Sigmoid colon (tissue), 7 donors: ENCODE data around the gene LAMA4. TPM values are rescaled to one million over a fixed set of nuclear protein-coding genes. Genes with fewer than 3 reads are reported as not detected.

ENCODE experiments used
- DNase-seq: peaks from one replicate; pipeline ENCODE4 v3.0.0-alpha.2; 2019
- H3K27ac ChIP-seq, 4 donors: fragments of 200-600 bp; sonication (generic); one replicate each; pipeline ENCODE4 v1.5.1; 2016 to 2019; ENCODE audit warnings: mild to moderate bottlenecking in 1 of 4
- H3K27me3 ChIP-seq, 3 donors: fragments of 200-600 bp; sonication (generic); one replicate each; pipeline ENCODE4 v1.5.1; 2019; ENCODE audit warnings: mild to moderate bottlenecking in 1 of 3
- H3K36me3 ChIP-seq, 4 donors: fragments of 200-600 bp; sonication (generic); one replicate each; pipeline ENCODE4 v1.5.1; 2016 to 2019
- H3K4me1 ChIP-seq, 4 donors: fragments of 200-600 bp; sonication (generic); one replicate each; pipeline ENCODE4 v1.5.1; 2017 to 2019
- H3K4me3 ChIP-seq, 4 donors: fragments of 200-600 bp; sonication (generic); one replicate each; pipeline ENCODE4 v1.5.1; 2017 to 2019; ENCODE audit warnings: mild to moderate bottlenecking in 2 of 4, moderate library complexity in 1 of 4
- H3K9me3 ChIP-seq, 4 donors: fragments of 200-600 bp in 3 of 4; sonication (generic) in 3 of 4; one replicate each; pipeline versions ENCODE4 v1.5.1 to v1.6.1; 2013 to 2019
- EP300 ChIP-seq, 4 donors: sonication (generic); formaldehyde crosslinking; IDR thresholded peaks; one replicate each; pipeline ENCODE4 v1.6.1; 2017; ENCODE audit warnings: antibody characterized with exemption in 4 of 4
- POLR2A ChIP-seq, 2 donors: fragments of 450-650 bp; IDR thresholded peaks; one replicate each; pipeline ENCODE4 v1.6.1; 2016; ENCODE audit warnings: antibody characterized with exemption in 2 of 2, mild to moderate bottlenecking in 2 of 2, moderate library complexity in 2 of 2
- POLR2AphosphoS5 ChIP-seq, 4 donors: sonication (generic); formaldehyde crosslinking; IDR thresholded peaks; one replicate each; pipeline ENCODE4 v1.6.1; 2017; ENCODE audit warnings: antibody characterized with exemption in 4 of 4
- WGBS, 2 donors: extraction: QIAGEN DNeasy Blood & Tissue Kit; methylation state at CpG; one replicate each; pipeline ENCODE4 v1.1.7; 2013; 5-methylcytosine and 5-hydroxymethylcytosine counted together
- intact Hi-C: fragments of 100-400 bp; cut with DNase I; formaldehyde crosslinking; loops from one replicate; pipeline ENCODE4 v1.15.1; 2023
- polyA plus RNA-seq, 3 donors: library from polyadenylated mRNA; stranded (reverse); fragments of 200-250 nt; gene quantifications; one replicate each; pipeline ENCODE4 v1.2.3, GENCODE V29; 2013
- total RNA-seq, 4 donors: library from RNA; depleted of rRNA; stranded (reverse); fragments of >200 nt; gene quantifications; one replicate each; pipeline ENCODE4 v1.1.0, GENCODE V29; 2016
- TF ChIP-seq, protein P1 (sequence below), 4 experiments: fragments of 450-650 bp in 3 of 4; fragments of 200-600 bp in 1 of 4; IDR thresholded peaks; one replicate each; pipeline ENCODE4 v1.5.1; 2016 to 2019; ENCODE audit warnings: antibody characterized with exemption in 4 of 4, mild to moderate bottlenecking in 3 of 4, moderate library complexity in 2 of 4
- donor health status: healthy with polysubstance abuse.
- donor health status: Bipolar disorder and iron deficiency.
- donor health status: healthy.

The LAMA4 gene
- total and polyA plus RNA-seq, 7 donors: 6.9 to 225 (median 95.3) TPM

DNA sequence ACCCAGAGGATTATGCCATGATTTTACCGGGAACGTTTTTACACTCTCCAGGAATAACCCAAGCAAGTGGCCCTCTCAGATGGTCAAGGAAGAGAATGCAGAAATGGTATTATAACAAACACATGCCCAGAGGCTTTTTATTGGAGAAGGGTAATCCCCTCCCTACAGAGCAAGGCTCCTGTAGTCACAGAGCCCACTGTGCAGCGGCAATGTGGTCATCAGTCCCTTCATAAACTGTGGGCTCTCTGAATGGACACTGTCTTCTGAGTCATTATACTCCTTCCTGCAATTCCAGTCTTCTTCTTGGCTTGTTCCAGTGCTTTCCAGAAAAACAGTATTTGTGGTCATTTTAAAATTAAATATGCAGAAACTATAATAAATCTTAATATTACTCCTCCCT lies 74.7 kb downstream of the LAMA4 start:
- no peaks in the 10 kb centered on the region for H3K27me3 ChIP-seq
- WGBS, 2 donors: 65 to 73% methylated on average over 3 of the region's 3 CpGs
- peak overlapping the region; percentile 16 to 55 (median 43) for H3K27ac ChIP-seq
- H3K36me3 ChIP-seq: peaks cover 1 to 60% (median 25%) of the 10 kb centered on the region in 4 donors
- peaks cover 0 to 21% (median 9%) of the 10 kb centered on the region in 4 donors for H3K4me1 ChIP-seq
- TF ChIP-seq EP300 (IDR thresholded peaks at IDR 0.05): no peak
- TF ChIP-seq POLR2A (IDR thresholded peaks at IDR 0.05): no peak
- no peak for DNase-seq
- no peak overlapping the region for H3K4me3 ChIP-seq
- intact Hi-C loops: loop anchor here (2.0 to 5.0 kb wide), 4 partner anchors 75 to 193 kb away; partner anchors contain the start of gene LAMA4
- no peaks in the 10 kb centered on the region for H3K9me3 ChIP-seq

DNA sequence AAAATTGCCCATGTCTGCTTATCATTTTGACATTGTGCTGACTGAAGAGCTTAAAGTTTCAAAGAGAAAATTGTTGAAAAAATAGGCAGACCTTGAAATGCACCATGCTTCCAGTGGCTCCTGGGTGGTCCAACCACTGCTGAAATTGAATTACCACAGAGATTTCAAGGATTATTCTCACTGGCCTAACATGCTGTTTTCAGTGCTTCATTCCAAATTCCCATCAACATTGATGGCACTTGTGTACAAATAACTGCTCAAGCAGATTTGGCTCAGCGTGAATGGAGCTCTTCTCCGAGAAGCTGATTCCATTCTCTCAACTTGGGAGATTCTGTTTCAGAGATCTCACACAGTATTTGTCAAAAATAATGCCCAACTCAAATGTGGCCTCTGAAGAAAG lies 75.5 kb downstream of the LAMA4 start:
- TF ChIP-seq EP300 (IDR thresholded peaks at IDR 0.05) (no peak), POLR2A (IDR thresholded peaks at IDR 0.05) (no peak), POLR2AphosphoS5 (IDR thresholded peaks at IDR 0.05) (no peak)
- TF ChIP-seq, protein P1, sequence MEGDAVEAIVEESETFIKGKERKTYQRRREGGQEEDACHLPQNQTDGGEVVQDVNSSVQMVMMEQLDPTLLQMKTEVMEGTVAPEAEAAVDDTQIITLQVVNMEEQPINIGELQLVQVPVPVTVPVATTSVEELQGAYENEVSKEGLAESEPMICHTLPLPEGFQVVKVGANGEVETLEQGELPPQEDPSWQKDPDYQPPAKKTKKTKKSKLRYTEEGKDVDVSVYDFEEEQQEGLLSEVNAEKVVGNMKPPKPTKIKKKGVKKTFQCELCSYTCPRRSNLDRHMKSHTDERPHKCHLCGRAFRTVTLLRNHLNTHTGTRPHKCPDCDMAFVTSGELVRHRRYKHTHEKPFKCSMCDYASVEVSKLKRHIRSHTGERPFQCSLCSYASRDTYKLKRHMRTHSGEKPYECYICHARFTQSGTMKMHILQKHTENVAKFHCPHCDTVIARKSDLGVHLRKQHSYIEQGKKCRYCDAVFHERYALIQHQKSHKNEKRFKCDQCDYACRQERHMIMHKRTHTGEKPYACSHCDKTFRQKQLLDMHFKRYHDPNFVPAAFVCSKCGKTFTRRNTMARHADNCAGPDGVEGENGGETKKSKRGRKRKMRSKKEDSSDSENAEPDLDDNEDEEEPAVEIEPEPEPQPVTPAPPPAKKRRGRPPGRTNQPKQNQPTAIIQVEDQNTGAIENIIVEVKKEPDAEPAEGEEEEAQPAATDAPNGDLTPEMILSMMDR (IDR thresholded peaks at IDR 0.05): no peak
- Histone ChIP-seq H3K27ac (peak overlapping the region; percentile 16 to 55 (median 43)), H3K27me3 (no peaks in the 10 kb centered on the region), H3K4me3 (no peak overlapping the region), H3K9me3 (no peaks in the 10 kb centered on the region), H3K4me1 (peaks cover 0 to 21% (median 9%) of the 10 kb centered on the region in 4 donors), H3K36me3 (peaks cover 9 to 68% (median 33%) of the 10 kb centered on the region in 4 donors)
- DNase-seq: no peak
- intact Hi-C loops: loop anchor here (2.0 kb wide), 1 partner anchor 76 kb away; the partner anchor contains the start of gene LAMA4
- WGBS, 2 donors: 75 to 81% methylated on average over 2 of the region's 2 CpGs

DNA sequence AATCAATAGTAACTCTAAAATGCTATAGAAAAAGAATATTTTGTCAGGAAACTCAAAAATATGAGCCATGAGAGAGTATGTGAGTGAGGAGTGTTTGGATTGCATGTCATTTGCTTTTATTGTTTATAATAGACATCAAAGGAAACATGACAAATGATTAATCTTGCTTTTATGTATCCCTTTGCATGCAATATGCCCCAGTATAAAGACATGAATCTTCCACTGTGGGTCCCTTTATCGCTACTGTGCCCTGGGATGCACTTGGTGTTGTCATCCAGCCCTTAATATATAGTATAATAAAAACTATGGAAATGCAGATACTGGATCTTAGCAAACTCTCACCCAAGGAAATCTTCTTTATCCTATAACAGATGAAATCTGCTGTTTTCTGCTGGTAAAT lies 77.3 kb downstream of the LAMA4 start:
- H3K4me3 ChIP-seq: no peak overlapping the region
- 50 to 83% methylated on average over 1 of the region's 1 CpG for WGBS, 2 donors
- intact Hi-C loops: no loop called here
- peak overlapping the region in 1 of 4 donors; percentile 0 for H3K27ac ChIP-seq
- H3K27me3 ChIP-seq: no peaks in the 10 kb centered on the region
- H3K36me3 ChIP-seq: peaks cover 27 to 78% (median 48%) of the 10 kb centered on the region in 4 donors
- H3K4me1 ChIP-seq: peaks cover 0 to 15% (median 7%) of the 10 kb centered on the region in 4 donors
- TF ChIP-seq, protein P1 (IDR thresholded peaks at IDR 0.05): no peak
- no peak for DNase-seq
- H3K9me3 ChIP-seq: no peaks in the 10 kb centered on the region

DNA sequence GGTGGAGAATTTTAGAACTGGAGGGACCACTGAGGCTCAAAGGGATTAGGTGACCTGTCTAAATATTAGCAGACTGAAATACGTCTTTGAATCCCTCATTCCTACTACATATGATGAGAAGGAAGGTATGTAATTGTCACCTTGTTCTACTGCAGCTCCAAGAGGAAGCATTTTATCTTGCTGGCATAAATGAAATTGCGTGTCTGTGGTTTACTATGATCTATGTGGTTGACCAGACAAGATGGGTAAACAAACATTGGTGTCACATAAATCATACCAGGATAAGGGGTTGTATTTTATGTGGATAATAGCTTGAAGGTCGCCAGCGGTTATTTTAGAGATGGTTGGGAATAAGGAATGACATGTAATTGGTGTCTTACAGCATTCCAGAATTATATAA lies 78.2 kb downstream of the LAMA4 start:
- Histone ChIP-seq H3K4me1 (peaks cover 0 to 15% (median 7%) of the 10 kb centered on the region in 4 donors), H3K27me3 (no peaks in the 10 kb centered on the region), H3K27ac (no peak overlapping the region), H3K9me3 (no peaks in the 10 kb centered on the region), H3K36me3 (peaks cover 35 to 82% (median 55%) of the 10 kb centered on the region in 4 donors), H3K4me3 (no peak overlapping the region)
- intact Hi-C loops: no loop called here
- WGBS, 2 donors: 25 to 58% methylated on average over 4 of the region's 4 CpGs
- TF ChIP-seq, protein P1 (IDR thresholded peaks at IDR 0.05): no peak
- TF ChIP-seq POLR2A (IDR thresholded peaks at IDR 0.05): no peak
- TF ChIP-seq POLR2AphosphoS5 (IDR thresholded peaks at IDR 0.05): no peak
- no peak for TF ChIP-seq EP300 (IDR thresholded peaks at IDR 0.05)
- no peak for DNase-seq

DNA sequence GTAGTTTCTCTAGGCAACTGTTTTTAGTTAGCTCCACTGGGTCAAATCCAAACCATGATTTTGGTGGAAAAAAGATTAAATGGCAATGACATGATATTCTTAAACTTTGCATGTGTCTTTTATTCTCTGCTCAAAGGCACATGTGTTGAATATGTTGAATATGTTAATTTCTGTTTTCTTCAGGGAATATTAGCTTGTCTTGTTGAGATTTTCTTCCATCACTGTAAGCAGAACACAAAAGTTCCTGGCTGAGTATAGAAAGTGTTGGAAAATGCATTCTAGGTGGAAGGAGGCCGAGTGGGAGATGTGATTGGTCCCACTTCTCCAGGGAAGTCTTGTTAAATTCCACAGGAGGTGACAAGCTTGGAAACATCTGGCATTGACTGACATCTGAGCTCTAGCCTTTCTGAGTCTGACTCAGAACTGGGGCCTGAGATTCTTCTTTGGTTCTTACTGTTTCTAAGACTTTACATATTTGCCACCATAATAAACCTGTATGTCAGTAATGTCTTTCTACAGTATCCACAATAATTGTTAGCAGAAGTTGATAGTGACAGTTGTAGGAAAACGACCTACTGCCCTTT lies 81.1 kb downstream of the LAMA4 start:
- no peak for TF ChIP-seq POLR2AphosphoS5 (IDR thresholded peaks at IDR 0.05)
- no peak for TF ChIP-seq EP300 (IDR thresholded peaks at IDR 0.05)
- TF ChIP-seq, protein P1 (IDR thresholded peaks at IDR 0.05): no peak
- no peak for TF ChIP-seq POLR2A (IDR thresholded peaks at IDR 0.05)
- no peaks in the 10 kb centered on the region for H3K27me3 ChIP-seq
- no peak for DNase-seq
- H3K9me3 ChIP-seq: no peaks in the 10 kb centered on the region
- H3K4me3 ChIP-seq: no peak overlapping the region
- no peak overlapping the region for H3K27ac ChIP-seq
- 51 to 72% methylated on average over 2 of the region's 2 CpGs for WGBS, 2 donors
- no peaks in the 10 kb centered on the region for H3K4me1 ChIP-seq
- H3K36me3 ChIP-seq: peaks cover 44 to 98% (median 76%) of the 10 kb centered on the region in 4 donors
- intact Hi-C loops: no loop called here
